ENCODE measurements around the gene METTL1. TPM values are rescaled to one million over a fixed set of nuclear protein-coding genes. Genes with fewer than 3 reads are reported as not detected.

The METTL1 gene
- total RNA-seq, 4 donors from 2014 or later = 4.2 to 9.8 (median 5.7) TPM

DNA sequence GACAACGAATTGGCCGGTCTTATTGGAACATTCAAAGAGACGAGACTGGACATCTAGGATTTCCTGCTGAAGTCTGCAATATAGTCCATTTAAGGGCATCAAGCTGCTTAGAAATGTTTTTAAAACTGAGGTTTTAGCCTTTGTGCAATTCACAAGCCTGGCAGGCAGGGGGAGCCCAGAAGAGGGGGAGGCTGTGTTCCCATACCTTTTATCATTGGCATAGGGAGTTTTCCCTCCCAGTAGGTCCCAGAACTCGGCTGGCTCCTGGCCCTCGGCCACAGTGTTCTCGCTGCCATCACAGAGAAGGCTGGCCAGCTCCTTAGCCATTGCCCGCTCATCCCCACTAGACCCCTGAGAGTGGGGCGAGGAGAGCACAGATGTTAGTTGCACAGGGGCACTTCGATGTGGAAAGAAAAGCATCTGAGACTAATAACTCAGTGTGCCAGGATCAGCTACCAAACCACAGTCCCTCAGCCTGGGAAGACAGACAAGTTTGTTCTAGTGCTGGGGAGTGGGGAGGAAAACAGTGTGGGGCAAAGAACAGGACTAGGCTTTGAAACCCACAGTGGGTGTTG lies 31.5 kb upstream of the METTL1 start:
- DNase-seq (ENCODE audit: extremely low spot score) = no peak
- H3K4me3 ChIP-seq = no peak overlapping the region
- peaks cover 29 to 96% (median 87%) of the 10 kb centered on the region in 4 donors for H3K36me3 ChIP-seq
- H3K4me1 ChIP-seq = peaks cover 4 to 10% (median 5%) of the 10 kb centered on the region in 4 donors
- TF ChIP-seq CTCF (IDR thresholded peaks at IDR 0.05) = peak; percentile 75 to 89 (median 86)
- TF ChIP-seq EP300 (IDR thresholded peaks at IDR 0.05) = no peak
- no peak for TF ChIP-seq POLR2A (IDR thresholded peaks at IDR 0.05; ENCODE audit: low read depth)
- peak in 1 of 2 donors; percentile 41 for TF ChIP-seq POLR2AphosphoS5 (IDR thresholded peaks at IDR 0.05)
- intact Hi-C loops (cut with DNase I) = loop anchor here (2.0 kb wide), 1 partner anchor 103 kb away; no protein-coding TSS in a partner anchor
- no peaks in the 10 kb centered on the region for H3K9me3 ChIP-seq
- 43% methylated on average over 8 of the region's 9 CpGs for WGBS
- peak overlapping the region in 3 of 4 donors; percentile 22 to 50 (median 43) for H3K27ac ChIP-seq (replicated peaks in 1 of 4)
- no peaks in the 10 kb centered on the region for H3K27me3 ChIP-seq

- TF ChIP-seq POLR2AphosphoS5 (IDR thresholded peaks at IDR 0.05) (no peak), CTCF (IDR thresholded peaks at IDR 0.05) (no peak), EP300 (IDR thresholded peaks at IDR 0.05) (no peak), POLR2A (IDR thresholded peaks at IDR 0.05; ENCODE audit: low read depth) (no peak)
- H3K27me3 ChIP-seq = no peaks in the 10 kb centered on the region
- no peak for DNase-seq (ENCODE audit: extremely low spot score)
- no peaks in the 10 kb centered on the region for H3K9me3 ChIP-seq
- H3K4me3 ChIP-seq = no peak overlapping the region
- peaks cover 4 to 10% (median 5%) of the 10 kb centered on the region in 4 donors for H3K4me1 ChIP-seq
- peaks cover 24 to 95% (median 86%) of the 10 kb centered on the region in 4 donors for H3K36me3 ChIP-seq
- H3K27ac ChIP-seq (replicated peaks in 1 of 4) = no peak overlapping the region
- 100% methylated on average over 1 of the region's 1 CpG for WGBS
- intact Hi-C loops (cut with DNase I) = loop anchor here (2.0 kb wide), 1 partner anchor 104 kb away; no protein-coding TSS in a partner anchor
Measured at GRCh38 chr12:57802607-57803006, 30.7 kb upstream of the METTL1 start.

DNA sequence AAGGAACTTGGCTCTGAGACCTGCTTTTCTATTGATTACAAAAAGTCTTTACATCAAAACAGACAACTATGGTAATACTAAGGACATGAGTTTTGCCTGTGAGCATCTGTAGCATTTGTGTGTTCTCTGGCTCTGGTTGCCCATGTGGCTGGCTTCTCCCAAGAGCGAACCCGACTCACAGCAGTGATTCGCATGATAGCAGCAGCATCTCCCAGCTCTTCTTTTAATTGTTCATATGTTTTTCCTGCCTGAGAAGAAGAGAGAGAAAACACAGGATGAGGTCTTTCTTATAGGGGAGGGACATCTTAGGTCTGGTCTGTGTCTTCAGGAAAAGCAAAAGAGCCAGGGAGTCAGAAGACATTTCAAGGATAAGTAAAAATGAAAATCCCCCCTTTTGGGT lies 29.1 kb upstream of the METTL1 start:
- Histone ChIP-seq H3K36me3 (peaks cover 24 to 96% (median 86%) of the 10 kb centered on the region in 4 donors), H3K27ac (replicated peaks in 1 of 4) (no peak overlapping the region), H3K9me3 (no peaks in the 10 kb centered on the region), H3K4me1 (peaks cover 4 to 10% (median 5%) of the 10 kb centered on the region in 4 donors), H3K4me3 (no peak overlapping the region), H3K27me3 (no peaks in the 10 kb centered on the region)
- 92% methylated on average over 3 of the region's 3 CpGs for WGBS
- TF ChIP-seq EP300 (IDR thresholded peaks at IDR 0.05) (no peak), POLR2AphosphoS5 (IDR thresholded peaks at IDR 0.05) (no peak), POLR2A (IDR thresholded peaks at IDR 0.05; ENCODE audit: low read depth) (no peak), CTCF (IDR thresholded peaks at IDR 0.05) (no peak)
- intact Hi-C loops (cut with DNase I) = no loop called here
- DNase-seq (ENCODE audit: extremely low spot score) = no peak

- no peak for DNase-seq (ENCODE audit: extremely low spot score)
- H3K27me3 ChIP-seq = no peaks in the 10 kb centered on the region
- TF ChIP-seq POLR2AphosphoS5 (IDR thresholded peaks at IDR 0.05) (no peak), EP300 (IDR thresholded peaks at IDR 0.05) (no peak), CTCF (IDR thresholded peaks at IDR 0.05) (no peak), POLR2A (IDR thresholded peaks at IDR 0.05; ENCODE audit: low read depth) (no peak)
- no peak overlapping the region for H3K4me3 ChIP-seq
- peaks cover 33 to 100% (median 95%) of the 10 kb centered on the region in 4 donors for H3K36me3 ChIP-seq
- H3K9me3 ChIP-seq = no peaks in the 10 kb centered on the region
- 93% methylated on average over 1 of the region's 1 CpG for WGBS
- intact Hi-C loops (cut with DNase I) = no loop called here
- H3K27ac ChIP-seq (replicated peaks in 1 of 4) = no peak overlapping the region
- peaks cover 0 to under 1% (median 0%) of the 10 kb centered on the region in 4 donors for H3K4me1 ChIP-seq
Measured at GRCh38 chr12:57797933-57798332, 26.0 kb upstream of the METTL1 start.

Measured in esophagus muscularis mucosa (tissue), 4 donors.